ENCODE results near the gene IL17B.

Gene IL17B, protein sequence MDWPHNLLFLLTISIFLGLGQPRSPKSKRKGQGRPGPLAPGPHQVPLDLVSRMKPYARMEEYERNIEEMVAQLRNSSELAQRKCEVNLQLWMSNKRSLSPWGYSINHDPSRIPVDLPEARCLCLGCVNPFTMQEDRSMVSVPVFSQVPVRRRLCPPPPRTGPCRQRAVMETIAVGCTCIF

GRCh38 chr5:149379177-149379761, at the start of gene IL17B:
Gene IL17B, minus strand, starts transcription at chr5:149379292. Its CDS starts 67 bp downstream, at chr5:149379225.
- no peak within 1 kb of the TSS for H3K9ac ChIP-seq (ENCODE audit: low read depth, low read length)
- H3K4me1 ChIP-seq (ENCODE audit: insufficient read depth, low read length): peaks cover 10% of the 10 kb centered on the region
- H3K36me3 ChIP-seq (ENCODE audit: insufficient read depth, low read length): no peaks in the 10 kb centered on the region
- no peaks in the 10 kb centered on the region for H3K9me3 ChIP-seq (ENCODE audit: control insufficient read depth, insufficient read depth, low read length)

DNA sequence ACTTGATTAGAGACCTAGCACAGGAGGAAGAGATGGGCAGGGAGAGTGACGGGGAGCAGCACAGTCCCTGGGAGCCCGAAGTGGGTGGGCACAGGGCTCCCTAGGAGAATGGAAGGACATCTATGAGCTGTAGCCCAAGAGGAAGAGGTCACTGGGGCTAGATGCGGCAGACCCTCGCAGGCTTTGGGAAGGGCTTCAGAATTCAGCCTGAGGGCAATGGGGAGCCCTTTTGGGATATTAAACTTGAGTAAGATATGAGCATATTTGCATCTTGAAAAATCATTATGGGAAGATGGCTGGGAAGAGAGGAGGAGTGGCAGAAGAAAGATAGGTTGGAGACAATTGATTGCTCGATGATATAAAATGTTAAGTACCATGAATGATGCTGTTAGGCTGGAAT, 48.9 kb upstream of the IL17B start:
- no peaks in the 10 kb centered on the region for H3K36me3 ChIP-seq (ENCODE audit: insufficient read depth, low read length)
- H3K9ac ChIP-seq (ENCODE audit: low read depth, low read length): no peak overlapping the region
- peaks cover 39% of the 10 kb centered on the region for H3K4me1 ChIP-seq (ENCODE audit: insufficient read depth, low read length)
- H3K9me3 ChIP-seq (ENCODE audit: control insufficient read depth, insufficient read depth, low read length): no peaks in the 10 kb centered on the region

- H3K9ac ChIP-seq (ENCODE audit: low read depth, low read length): no peak overlapping the region
- peaks cover 44% of the 10 kb centered on the region for H3K4me1 ChIP-seq (ENCODE audit: insufficient read depth, low read length)
- no peaks in the 10 kb centered on the region for H3K36me3 ChIP-seq (ENCODE audit: insufficient read depth, low read length)
- no peaks in the 10 kb centered on the region for H3K9me3 ChIP-seq (ENCODE audit: control insufficient read depth, insufficient read depth, low read length)
Observed at GRCh38 chr5:149427374-149427773, 48.3 kb upstream of the IL17B start.

GRCh38 chr5:149426931-149427330, 47.8 kb upstream of the IL17B start:
- no peaks in the 10 kb centered on the region for H3K9me3 ChIP-seq (ENCODE audit: control insufficient read depth, insufficient read depth, low read length)
- peaks cover 48% of the 10 kb centered on the region for H3K4me1 ChIP-seq (ENCODE audit: insufficient read depth, low read length)
- no peaks in the 10 kb centered on the region for H3K36me3 ChIP-seq (ENCODE audit: insufficient read depth, low read length)
- H3K9ac ChIP-seq (ENCODE audit: low read depth, low read length): no peak overlapping the region

DNA sequence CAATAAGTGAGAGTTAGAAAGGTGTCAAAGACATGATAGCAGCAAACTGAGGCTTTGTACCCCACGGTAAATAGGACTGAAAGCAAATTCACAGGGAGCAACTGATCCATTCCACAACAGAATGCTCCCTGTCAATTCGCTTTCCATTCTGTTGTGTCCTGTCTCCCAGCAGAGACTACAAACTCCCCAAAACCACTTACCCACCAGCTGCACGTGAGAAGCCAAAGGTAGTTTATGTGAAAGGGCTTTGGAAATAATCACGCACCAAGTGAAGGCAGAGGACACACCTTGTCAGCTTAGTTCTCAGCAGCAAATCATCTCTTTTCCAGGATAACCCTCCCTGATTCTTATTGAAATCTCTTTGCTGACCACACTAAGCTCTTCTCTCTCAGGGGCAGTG, 46.6 kb upstream of the IL17B start:
- peaks cover 51% of the 10 kb centered on the region for H3K4me1 ChIP-seq (ENCODE audit: insufficient read depth, low read length)

GRCh38 chr5:149424371-149425315, 45.6 kb upstream of the IL17B start:
- H3K9ac ChIP-seq (ENCODE audit: low read depth, low read length): no peak overlapping the region
- H3K36me3 ChIP-seq (ENCODE audit: insufficient read depth, low read length): no peaks in the 10 kb centered on the region
- H3K9me3 ChIP-seq (ENCODE audit: control insufficient read depth, insufficient read depth, low read length): no peaks in the 10 kb centered on the region
- peaks cover 44% of the 10 kb centered on the region for H3K4me1 ChIP-seq (ENCODE audit: insufficient read depth, low read length)

More for the DNA sequence above, 46.6 kb upstream of the IL17B start:
- no peaks in the 10 kb centered on the region for H3K36me3 ChIP-seq (ENCODE audit: insufficient read depth, low read length)
- no peak overlapping the region for H3K9ac ChIP-seq (ENCODE audit: low read depth, low read length)
- H3K9me3 ChIP-seq (ENCODE audit: control insufficient read depth, insufficient read depth, low read length): no peaks in the 10 kb centered on the region

GRCh38 chr5:149423794-149424268, 44.7 kb upstream of the IL17B start:
- no peak overlapping the region for H3K9ac ChIP-seq (ENCODE audit: low read depth, low read length)
- peaks cover 41% of the 10 kb centered on the region for H3K4me1 ChIP-seq (ENCODE audit: insufficient read depth, low read length)
- H3K9me3 ChIP-seq (ENCODE audit: control insufficient read depth, insufficient read depth, low read length): no peaks in the 10 kb centered on the region
- no peaks in the 10 kb centered on the region for H3K36me3 ChIP-seq (ENCODE audit: insufficient read depth, low read length)

DNA sequence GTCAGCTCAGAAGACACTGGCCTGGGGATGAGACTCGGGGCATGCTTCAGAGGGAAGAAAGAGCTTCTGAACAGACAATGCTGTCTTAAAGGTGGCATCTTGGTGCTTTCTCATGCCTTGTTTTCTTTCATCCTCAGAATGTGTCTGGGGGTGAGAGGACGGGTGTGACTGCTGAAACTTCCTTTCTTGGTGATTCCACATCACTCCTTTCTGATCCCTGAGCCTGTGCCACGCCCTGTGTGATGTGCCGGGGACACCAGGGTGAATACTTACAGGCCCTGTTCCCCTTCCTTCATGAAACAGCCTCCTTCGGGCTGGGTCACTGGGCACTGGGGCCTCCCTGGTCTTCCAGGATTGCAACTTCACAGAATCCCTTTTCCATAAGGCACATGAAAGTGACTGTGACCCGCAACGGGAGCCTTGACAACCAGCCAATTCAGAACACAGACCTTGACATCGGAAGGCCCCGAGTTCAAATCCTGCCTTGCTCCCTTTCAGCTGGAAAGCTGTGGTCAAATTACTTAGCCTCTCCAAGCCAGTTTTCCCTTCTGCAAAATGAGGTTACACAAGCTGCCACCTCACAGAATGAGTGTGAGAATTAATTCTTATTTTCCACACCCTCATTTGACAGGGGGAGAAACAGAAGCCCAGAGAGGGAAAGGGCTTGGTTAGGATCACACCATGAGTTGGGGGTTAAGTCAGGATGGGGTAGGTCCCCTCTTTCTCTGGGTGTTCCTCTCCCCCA, 44.1 kb upstream of the IL17B start:
- Histone ChIP-seq H3K9me3 (ENCODE audit: control insufficient read depth, insufficient read depth, low read length) (no peaks in the 10 kb centered on the region), H3K9ac (ENCODE audit: low read depth, low read length) (no peak overlapping the region), H3K36me3 (ENCODE audit: insufficient read depth, low read length) (no peaks in the 10 kb centered on the region), H3K4me1 (ENCODE audit: insufficient read depth, low read length) (peaks cover 35% of the 10 kb centered on the region)

DNA sequence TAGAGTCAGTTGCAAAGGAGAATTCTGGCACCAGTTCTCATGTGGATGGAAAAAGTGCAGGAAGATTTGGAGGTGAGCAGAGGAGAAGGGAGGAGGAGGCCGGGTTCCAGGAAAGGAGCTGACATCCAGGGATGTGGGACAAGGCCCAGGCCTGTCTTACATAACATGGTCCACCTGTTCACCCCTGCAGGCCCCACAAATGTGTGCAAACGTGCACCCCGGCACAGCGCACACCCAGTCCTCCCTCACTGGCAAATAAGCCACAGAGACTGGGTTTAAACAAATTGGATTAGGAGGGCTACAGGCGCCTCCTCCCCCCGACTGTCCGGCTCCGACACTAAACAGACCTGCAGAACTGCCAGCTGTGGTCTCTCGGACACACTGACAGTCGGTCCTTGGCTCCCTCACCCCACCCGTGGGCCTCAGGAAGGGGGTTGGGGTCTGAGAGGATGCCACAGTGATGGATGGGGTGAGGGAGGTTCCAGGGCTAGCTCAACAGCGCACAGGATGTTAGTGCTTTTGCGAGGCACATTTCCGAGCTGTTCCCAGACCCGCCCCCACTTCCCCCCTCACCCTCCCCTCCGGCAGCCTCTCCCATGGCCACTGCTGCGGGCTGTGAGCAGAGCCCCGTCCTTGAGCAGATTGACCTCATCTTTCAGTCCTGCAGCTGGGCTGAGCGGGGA, 43.4 kb upstream of the IL17B start:
- Histone ChIP-seq H3K9me3 (ENCODE audit: control insufficient read depth, insufficient read depth, low read length) (no peaks in the 10 kb centered on the region), H3K36me3 (ENCODE audit: insufficient read depth, low read length) (no peaks in the 10 kb centered on the region), H3K9ac (ENCODE audit: low read depth, low read length) (no peak overlapping the region), H3K4me1 (ENCODE audit: insufficient read depth, low read length) (peaks cover 38% of the 10 kb centered on the region)

GRCh38 chr5:149421834-149422233, 42.7 kb upstream of the IL17B start:
- Histone ChIP-seq H3K9me3 (ENCODE audit: control insufficient read depth, insufficient read depth, low read length) (no peaks in the 10 kb centered on the region), H3K9ac (ENCODE audit: low read depth, low read length) (no peak overlapping the region), H3K4me1 (ENCODE audit: insufficient read depth, low read length) (peaks cover 44% of the 10 kb centered on the region), H3K36me3 (ENCODE audit: insufficient read depth, low read length) (no peaks in the 10 kb centered on the region)

GRCh38 chr5:149421372-149421685, 42.2 kb upstream of the IL17B start:
- H3K36me3 ChIP-seq (ENCODE audit: insufficient read depth, low read length): no peaks in the 10 kb centered on the region
- no peak overlapping the region for H3K9ac ChIP-seq (ENCODE audit: low read depth, low read length)
- H3K4me1 ChIP-seq (ENCODE audit: insufficient read depth, low read length): peaks cover 45% of the 10 kb centered on the region
- H3K9me3 ChIP-seq (ENCODE audit: control insufficient read depth, insufficient read depth, low read length): no peaks in the 10 kb centered on the region

DNA sequence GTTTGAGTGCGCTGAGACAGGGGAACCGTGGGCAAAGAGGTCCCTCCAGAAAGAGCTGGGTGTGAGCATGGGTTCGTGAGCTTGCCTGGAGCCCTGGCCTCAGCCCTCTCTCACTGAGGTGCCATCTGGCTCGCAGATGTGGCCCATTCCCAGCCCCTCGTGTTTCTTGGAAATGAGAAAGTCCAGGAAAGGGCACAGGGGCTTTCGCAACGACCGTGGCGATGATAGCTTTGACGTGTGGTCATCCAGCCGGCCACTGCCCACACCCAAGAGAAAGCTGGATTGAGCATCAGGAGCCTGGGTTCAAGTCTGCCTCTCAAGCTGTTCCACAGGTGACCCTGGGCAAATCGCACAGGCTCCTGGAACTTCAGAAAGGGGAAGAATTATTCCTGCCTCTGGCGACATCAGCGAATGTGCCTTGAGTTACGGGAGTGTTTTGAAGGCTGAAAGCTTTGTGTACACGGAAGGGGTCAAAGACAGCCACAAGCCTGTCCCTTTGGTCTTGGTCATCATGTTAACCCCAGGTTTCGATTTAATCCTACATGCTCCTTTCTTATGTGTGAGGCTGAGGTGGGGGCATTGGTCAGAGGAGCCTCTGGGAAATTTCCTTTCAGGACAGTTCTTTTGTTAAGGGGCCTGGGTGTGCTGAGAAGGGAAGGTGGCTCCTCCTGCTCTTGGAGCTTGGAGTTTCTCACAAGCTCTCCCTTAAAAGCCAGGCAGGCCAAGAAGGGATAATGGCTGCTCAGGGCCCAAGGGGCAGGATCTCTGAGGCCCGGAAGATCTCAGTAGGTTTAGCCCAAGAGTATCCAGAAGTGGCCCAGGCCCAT, 41.7 kb upstream of the IL17B start:
- no peaks in the 10 kb centered on the region for H3K9me3 ChIP-seq (ENCODE audit: control insufficient read depth, insufficient read depth, low read length)
- peaks cover 45% of the 10 kb centered on the region for H3K4me1 ChIP-seq (ENCODE audit: insufficient read depth, low read length)
- no peaks in the 10 kb centered on the region for H3K36me3 ChIP-seq (ENCODE audit: insufficient read depth, low read length)
- H3K9ac ChIP-seq (ENCODE audit: low read depth, low read length): no peak overlapping the region

GRCh38 chr5:149419859-149420544, 40.9 kb upstream of the IL17B start:
- no peaks in the 10 kb centered on the region for H3K9me3 ChIP-seq (ENCODE audit: control insufficient read depth, insufficient read depth, low read length)
- H3K9ac ChIP-seq (ENCODE audit: low read depth, low read length): no peak overlapping the region
- no peaks in the 10 kb centered on the region for H3K36me3 ChIP-seq (ENCODE audit: insufficient read depth, low read length)
- H3K4me1 ChIP-seq (ENCODE audit: insufficient read depth, low read length): peaks cover 43% of the 10 kb centered on the region

Measured in ES-I3 (cell line).